Kidney epithelial cell (primary cell): Measurements from ENCODE around the gene NOP16. TPM values are rescaled to one million over a fixed set of nuclear protein-coding genes. Genes with fewer than 3 reads are reported as not detected.

Source experiments
- DNase-seq: peaks from one replicate; pipeline ENCODE4 v3.0.0-alpha.2; 2010; ENCODE audit warnings: low read depth
- H3K27me3 ChIP-seq: 2 replicates; pipeline ENCODE4 v1.6.0; 2011; ENCODE audit warnings: low read length; ENCODE audit not compliant: control insufficient read depth, insufficient read depth
- H3K36me3 ChIP-seq: 2 replicates; pipeline ENCODE4 v1.5.1; 2011; ENCODE audit warnings: low read length; ENCODE audit not compliant: control insufficient read depth, insufficient read depth
- H3K4me3 ChIP-seq: 2 replicates; pipeline ENCODE4 v1.5.1; 2011; ENCODE audit warnings: low read depth, mild to moderate bottlenecking, control low read depth, low read length
- total RNA-seq: library from RNA; depleted of rRNA; stranded (reverse); fragments of >200 nt; gene quantifications from 2 replicates; pipeline ENCODE4 v1.2.3, GENCODE V29; 2015
- TF ChIP-seq, protein P1 (sequence below): IDR thresholded peaks from 2 replicates; pipeline ENCODE4 v1.5.1; 2011; ENCODE audit warnings: mild to moderate bottlenecking, moderate library complexity, low read length, control low read depth, inconsistent platforms; ENCODE audit not compliant: insufficient read depth, poor library complexity, severe bottlenecking

Gene NOP16
- total RNA-seq, 1 donor from 2014 or later: 17.8 TPM

DNA sequence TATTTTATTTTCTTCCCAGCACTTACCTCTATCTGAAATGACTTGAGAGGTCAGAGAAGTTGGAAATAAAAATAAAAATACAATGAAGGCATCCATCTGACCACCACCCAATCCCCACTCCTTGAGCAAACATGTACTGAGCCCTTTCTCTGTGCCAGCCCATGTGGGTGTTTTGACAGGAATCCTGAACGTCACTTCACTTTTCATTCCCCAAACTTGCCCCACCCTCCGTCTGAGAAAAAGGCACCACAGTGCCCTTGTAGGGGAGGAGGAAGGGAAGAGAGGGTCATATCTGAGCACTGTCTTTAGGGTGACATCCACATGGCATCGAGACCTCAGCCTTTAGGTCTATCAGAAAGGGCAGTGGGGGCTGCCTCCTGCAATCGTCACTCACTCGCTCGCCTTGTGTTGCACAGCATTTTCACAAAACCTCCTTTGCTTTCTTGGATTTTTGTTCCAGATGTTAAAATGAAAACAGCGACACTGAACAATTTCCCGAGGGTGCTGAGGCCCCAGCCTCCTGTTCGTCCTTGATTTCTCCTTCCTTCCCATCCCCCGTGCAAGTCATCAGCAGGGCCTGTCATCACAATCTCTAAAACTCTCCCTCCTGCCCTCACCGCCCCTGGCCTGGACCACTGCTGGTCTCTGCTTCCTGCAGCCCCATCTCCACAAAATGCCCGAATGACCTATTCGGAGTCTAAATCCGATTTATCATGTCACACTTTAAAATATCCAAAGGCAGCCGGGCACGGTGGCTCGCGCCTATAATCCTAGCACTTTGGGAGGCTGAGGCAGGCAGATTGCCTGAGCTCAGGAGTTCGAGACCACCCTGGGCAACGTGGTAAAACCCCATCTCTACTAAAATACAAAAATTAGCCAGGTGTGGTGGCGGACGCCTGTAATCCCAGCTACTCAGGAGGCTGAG is 13.1 kb upstream of the NOP16 start:
- TF ChIP-seq, protein P1, sequence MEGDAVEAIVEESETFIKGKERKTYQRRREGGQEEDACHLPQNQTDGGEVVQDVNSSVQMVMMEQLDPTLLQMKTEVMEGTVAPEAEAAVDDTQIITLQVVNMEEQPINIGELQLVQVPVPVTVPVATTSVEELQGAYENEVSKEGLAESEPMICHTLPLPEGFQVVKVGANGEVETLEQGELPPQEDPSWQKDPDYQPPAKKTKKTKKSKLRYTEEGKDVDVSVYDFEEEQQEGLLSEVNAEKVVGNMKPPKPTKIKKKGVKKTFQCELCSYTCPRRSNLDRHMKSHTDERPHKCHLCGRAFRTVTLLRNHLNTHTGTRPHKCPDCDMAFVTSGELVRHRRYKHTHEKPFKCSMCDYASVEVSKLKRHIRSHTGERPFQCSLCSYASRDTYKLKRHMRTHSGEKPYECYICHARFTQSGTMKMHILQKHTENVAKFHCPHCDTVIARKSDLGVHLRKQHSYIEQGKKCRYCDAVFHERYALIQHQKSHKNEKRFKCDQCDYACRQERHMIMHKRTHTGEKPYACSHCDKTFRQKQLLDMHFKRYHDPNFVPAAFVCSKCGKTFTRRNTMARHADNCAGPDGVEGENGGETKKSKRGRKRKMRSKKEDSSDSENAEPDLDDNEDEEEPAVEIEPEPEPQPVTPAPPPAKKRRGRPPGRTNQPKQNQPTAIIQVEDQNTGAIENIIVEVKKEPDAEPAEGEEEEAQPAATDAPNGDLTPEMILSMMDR: no peak
- no peak overlapping the region for H3K4me3 ChIP-seq
- H3K36me3 ChIP-seq: no peaks in the 10 kb centered on the region
- DNase-seq: no peak
- H3K27me3 ChIP-seq: no peaks in the 10 kb centered on the region

DNA sequence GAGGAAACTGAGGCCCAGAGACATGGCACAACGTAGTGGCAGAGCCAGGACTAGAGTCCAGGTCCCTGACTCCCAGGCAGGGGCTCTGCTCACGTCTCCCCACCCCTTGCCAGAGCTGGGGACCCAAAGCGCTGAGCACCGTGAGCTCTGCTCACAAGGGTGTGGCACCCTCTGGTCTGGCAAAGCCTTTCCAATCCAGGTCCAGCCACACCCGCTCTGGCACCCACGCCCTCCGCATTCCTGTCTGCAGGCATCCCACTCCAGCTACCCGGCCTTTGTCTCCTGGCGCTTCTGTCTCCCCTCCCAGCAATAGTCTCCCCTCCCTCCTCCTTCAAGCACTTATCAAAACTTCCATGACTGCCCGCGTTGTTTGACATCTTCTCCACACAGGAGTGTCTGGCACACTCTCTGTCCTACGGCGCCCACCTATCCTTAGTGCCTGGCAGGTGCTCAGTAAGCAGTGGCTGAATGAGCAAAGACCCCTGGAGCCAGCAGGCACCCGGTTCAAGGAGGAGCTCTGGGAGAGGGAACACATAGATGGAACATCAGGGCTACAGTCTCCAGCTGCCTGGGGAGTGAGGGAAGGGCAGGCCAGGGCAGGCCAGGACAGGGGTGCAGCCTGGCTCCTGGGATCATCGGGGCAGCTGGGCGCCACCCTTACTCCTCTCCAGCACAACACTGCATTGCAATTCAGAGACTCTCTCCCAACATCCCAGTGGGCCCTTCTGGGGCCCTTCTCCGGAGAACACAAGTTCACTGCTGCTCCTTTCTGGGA is 12.2 kb upstream of the NOP16 start:
- H3K36me3 ChIP-seq: no peaks in the 10 kb centered on the region
- no peak for DNase-seq
- TF ChIP-seq, protein P1: no peak
- no peaks in the 10 kb centered on the region for H3K27me3 ChIP-seq
- H3K4me3 ChIP-seq: no peak overlapping the region

DNA sequence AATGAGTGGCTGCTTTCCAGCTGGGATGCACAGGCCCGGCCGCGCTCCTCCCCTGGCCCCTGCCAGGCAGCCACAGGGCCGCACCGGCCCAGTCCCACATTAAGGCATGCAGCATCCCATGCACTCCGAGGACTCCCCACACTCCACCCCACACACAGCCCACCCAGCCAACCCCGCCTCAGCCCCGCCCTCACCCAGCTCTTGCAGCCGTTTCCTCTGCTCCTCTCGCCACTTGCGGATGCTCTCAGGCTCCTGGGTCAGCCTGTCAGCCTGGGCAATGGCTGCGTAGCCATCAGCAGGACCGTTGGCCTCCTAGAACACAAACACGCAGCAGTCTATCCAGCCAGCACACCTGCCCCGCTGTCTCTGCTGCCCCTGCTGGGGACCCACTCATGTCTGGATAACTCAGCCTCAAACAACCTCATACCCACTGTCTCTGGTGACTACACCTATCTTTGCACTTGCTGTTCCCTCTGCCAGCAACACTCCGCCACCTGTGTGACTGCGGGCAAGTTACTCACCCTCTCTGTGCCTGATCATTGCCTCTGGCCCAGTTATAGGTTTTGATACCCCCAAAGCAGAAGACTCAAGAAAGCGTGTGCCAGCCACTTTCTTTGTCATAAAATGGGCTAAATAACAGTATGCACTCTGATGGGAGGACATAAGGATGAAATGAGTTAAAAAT is 9.5 kb upstream of the NOP16 start:
- no peak for DNase-seq
- H3K4me3 ChIP-seq: no peak overlapping the region
- TF ChIP-seq, protein P1: no peak

DNA sequence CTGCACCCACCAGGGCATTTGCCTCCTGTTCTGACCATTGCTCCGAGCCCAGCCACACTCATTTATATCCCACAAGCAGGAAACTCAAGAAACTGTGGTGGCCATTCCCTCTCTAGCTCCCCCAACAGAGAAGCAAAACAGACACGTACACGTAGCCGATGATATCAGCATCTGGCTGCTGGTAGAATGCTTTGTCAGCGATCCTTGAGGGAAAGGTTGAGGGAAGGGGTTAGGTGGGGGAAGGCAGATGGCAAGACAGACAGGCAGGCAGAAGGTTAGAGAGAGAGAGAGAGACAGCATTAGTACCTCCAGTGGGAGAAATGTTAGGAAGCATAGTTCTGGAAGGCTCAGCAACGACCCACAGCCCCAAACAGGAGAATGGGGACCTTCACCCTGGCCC is 7.9 kb upstream of the NOP16 start:
- no peaks in the 10 kb centered on the region for H3K27me3 ChIP-seq
- TF ChIP-seq, protein P1: no peak
- no peak for DNase-seq
- no peak overlapping the region for H3K4me3 ChIP-seq
- H3K36me3 ChIP-seq: peaks cover 2% of the 10 kb centered on the region

More for the DNA sequence above, 9.5 kb upstream of the NOP16 start:
- Histone ChIP-seq H3K27me3 (no peaks in the 10 kb centered on the region), H3K36me3 (no peaks in the 10 kb centered on the region)

DNA sequence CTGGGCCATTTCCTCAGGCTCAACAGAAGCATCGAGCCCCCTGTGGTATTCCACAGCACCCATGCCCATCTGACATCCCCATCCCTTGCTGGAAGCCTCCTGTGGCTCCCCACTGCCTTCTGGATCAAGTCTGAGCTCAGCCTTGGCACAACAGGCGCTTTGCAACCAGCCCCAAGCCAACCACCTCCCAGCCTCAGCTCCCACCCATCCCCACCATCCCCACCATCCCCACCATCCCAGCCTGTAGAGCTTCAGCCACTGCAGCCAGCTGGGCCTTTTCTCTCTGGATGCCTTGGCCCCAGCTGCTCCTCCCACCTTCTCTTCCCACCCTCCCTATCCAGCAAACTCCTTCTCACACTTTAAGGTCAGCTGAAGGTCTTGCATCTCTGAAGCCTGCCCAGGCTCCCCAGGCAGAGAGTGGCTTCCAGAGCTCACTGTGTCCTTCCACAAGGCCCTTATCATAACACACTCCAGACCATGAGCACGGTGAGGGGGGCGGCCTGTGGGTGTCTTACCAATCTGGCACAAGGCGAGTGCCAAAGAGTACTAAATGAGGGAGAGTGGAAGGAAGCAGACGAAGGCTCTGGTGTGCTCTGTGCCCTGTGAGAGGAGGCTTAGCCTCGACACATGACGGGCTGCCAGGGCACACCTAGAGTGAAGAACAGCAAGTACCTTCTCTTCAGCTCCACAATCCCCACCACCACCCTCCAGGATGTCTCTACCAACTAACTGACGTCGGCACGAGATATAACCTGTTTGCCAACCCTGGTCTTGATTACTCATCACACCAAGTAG is 6.7 kb upstream of the NOP16 start:
- Histone ChIP-seq H3K36me3 (peaks cover 2% of the 10 kb centered on the region), H3K4me3 (no peak overlapping the region), H3K27me3 (no peaks in the 10 kb centered on the region)
- TF ChIP-seq, protein P1: no peak
- DNase-seq: no peak
